Endothelial cell of umbilical vein (primary cell): ENCODE results near the gene ADAM19. TPM values are rescaled to one million over a fixed set of nuclear protein-coding genes. Genes with fewer than 3 reads are reported as not detected.

Experiments used
- BruUV-seq: library from RNA; stranded (reverse); fragments of 400-500 nt; replicated peaks from 2 replicates; lab custom pipeline; 2021; lab: Mats Ljungman, UMichigan
- CTCF ChIA-PET: fragments of 300-600, 350-600 bp; sonication (Branson Sonifier 250); formaldehyde crosslinking; loops from one replicate; lab custom pipeline; 2021; ENCODE audit warnings: antibody characterized with exemption, inconsistent platforms; lab: Charles Lee
- POLR2A ChIA-PET: fragments of 300-600, 350-600 bp; sonication (Branson Sonifier 250); formaldehyde crosslinking; loops from one replicate; lab custom pipeline; 2021; ENCODE audit warnings: antibody characterized with exemption, inconsistent platforms; lab: Charles Lee
- DNase-seq: peaks from one replicate; pipeline ENCODE4 v3.0.0-alpha.2; 2011; ENCODE audit warnings: low read depth, low spot score
- FAIRE-seq: peaks from 2 replicates; lab custom pipeline; 2011; peaks lifted over from hg19 to GRCh38; lab: Jason Lieb, UNC
- H2AFZ ChIP-seq: 2 replicates; pipeline ENCODE4 v1.6.0; 2012; ENCODE audit warnings: low read depth, low read length, control low read depth, inconsistent platforms
- H3K27ac ChIP-seq: 2 replicates; pipeline ENCODE4 v1.5.1; 2011; ENCODE audit warnings: low read depth, mild to moderate bottlenecking, control low read depth, low read length, moderate library complexity; ENCODE audit not compliant: insufficient read depth
- H3K27me3 ChIP-seq, 2 experiments: 2 replicates each; pipeline versions ENCODE4 v1.6.0 to v1.6.1; 2011; ENCODE audit warnings: low read length in 2 of 2, mixed read lengths in 1 of 2; ENCODE audit not compliant: control insufficient read depth in 2 of 2, insufficient read depth in 2 of 2
- H3K36me3 ChIP-seq, 2 experiments: 2 replicates in 1 of 2; 3 replicates in 1 of 2; pipeline ENCODE4 v1.5.1; 2011; ENCODE audit warnings: low read length in 2 of 2, mild to moderate bottlenecking in 1 of 2, moderate library complexity in 1 of 2; ENCODE audit not compliant: control insufficient read depth in 2 of 2, insufficient read depth in 2 of 2; ENCODE audit errors: extremely low read depth in 1 of 2
- H3K4me1 ChIP-seq: 3 replicates; pipeline ENCODE4 v1.5.1; 2011; ENCODE audit warnings: mild to moderate bottlenecking, low read length; ENCODE audit not compliant: control insufficient read depth, insufficient read depth; ENCODE audit errors: extremely low read depth
- H3K4me2 ChIP-seq: 2 replicates; pipeline ENCODE4 v1.6.1; 2011; ENCODE audit warnings: low read length, control low read depth, mixed read lengths; ENCODE audit not compliant: insufficient read depth
- H3K4me3 ChIP-seq, 3 experiments: fragments of 200-600 bp in 1 of 3; sonication (generic), shearing (Covaris generic) in 1 of 3; replicated peaks in 1 of 3; 2 replicates each; pipeline ENCODE4 v1.5.1; 2011 to 2016; ENCODE audit warnings: control low read depth in 3 of 3, low read length in 3 of 3, mild to moderate bottlenecking in 2 of 3, inconsistent platforms in 1 of 3, low read depth in 1 of 3, moderate library complexity in 1 of 3; ENCODE audit not compliant: insufficient read depth in 1 of 3
- H3K79me2 ChIP-seq: 2 replicates; pipeline ENCODE4 v1.6.0; 2012; ENCODE audit warnings: low read length, inconsistent platforms; ENCODE audit not compliant: control insufficient read depth, insufficient read depth
- H3K9ac ChIP-seq: replicated peaks from 2 replicates; pipeline ENCODE3; 2011; ENCODE audit warnings: low read length, control low read depth; ENCODE audit not compliant: insufficient read depth; ENCODE audit errors: extremely low read depth
- H3K9me1 ChIP-seq: replicated peaks from 3 replicates; pipeline ENCODE4 v1.6.0; 2011; ENCODE audit warnings: mild to moderate bottlenecking, low read length; ENCODE audit not compliant: control insufficient read depth, insufficient read depth; ENCODE audit errors: extremely low read depth
- H3K9me3 ChIP-seq: replicated peaks from 2 replicates; pipeline ENCODE4 v1.5.1; 2012; ENCODE audit warnings: low read length, inconsistent platforms; ENCODE audit not compliant: control insufficient read depth, insufficient read depth
- H4K20me1 ChIP-seq: replicated peaks from 2 replicates; pipeline ENCODE3; 2011; ENCODE audit warnings: mild to moderate bottlenecking, low read length; ENCODE audit not compliant: control insufficient read depth, insufficient read depth; ENCODE audit errors: extremely low read depth
- EZH2 ChIP-seq: IDR thresholded peaks from 2 replicates; pipeline ENCODE4 v1.6.1; 2012; ENCODE audit warnings: borderline replicate concordance, low read depth, mild to moderate bottlenecking, moderate library complexity, low read length, inconsistent platforms; ENCODE audit not compliant: severe bottlenecking
- FOS ChIP-seq: IDR thresholded peaks from 2 replicates; pipeline ENCODE4 v1.6.1; 2011; ENCODE audit warnings: mild to moderate bottlenecking, low read length, moderate library complexity, borderline replicate concordance; ENCODE audit not compliant: insufficient read depth
- GATA2 ChIP-seq: IDR thresholded peaks from 2 replicates; pipeline ENCODE4 v1.7.0; 2011; ENCODE audit warnings: low read depth, mild to moderate bottlenecking, moderate library complexity, mixed read lengths, low read length; ENCODE audit not compliant: insufficient read length, insufficient read depth
- JUN ChIP-seq: IDR thresholded peaks from 2 replicates; pipeline ENCODE4 v1.6.1; 2011; ENCODE audit warnings: borderline replicate concordance, low read depth; ENCODE audit not compliant: insufficient read length, insufficient read depth
- MYC ChIP-seq: IDR thresholded peaks from one replicate; pipeline ENCODE4 v1.6.1; 2011; ENCODE audit warnings: mild to moderate bottlenecking, low read depth, low read length
- POLR2A ChIP-seq: IDR thresholded peaks from 2 replicates; pipeline ENCODE4 v1.6.1; 2012; ENCODE audit warnings: low read depth, mild to moderate bottlenecking, control low read depth, low read length
- POLR2AphosphoS5 ChIP-seq: IDR thresholded peaks from 2 replicates; pipeline ENCODE4 v1.6.1; 2012; ENCODE audit warnings: low read depth, mild to moderate bottlenecking, control low read depth, low read length, moderate library complexity; ENCODE audit not compliant: insufficient read depth
- dilution Hi-C: fragments of 300-500 bp; cut with MboI; formaldehyde crosslinking; loops from one replicate; pipeline ENCODE4 v1.15.0; 2019; ENCODE audit warnings: low sequenced_read_pairs; ENCODE audit not compliant: extremely low pct_ligation_motif_present
- intact Hi-C: fragments of 100-400 bp; cut with micrococcal nuclease; formaldehyde crosslinking; loops from one replicate; pipeline ENCODE4 v1.10.0; 2022
- polyA plus RNA-seq, 4 experiments: library from polyadenylated mRNA; depleted of rRNA in 3 of 4; stranded (reverse) in 3 of 4; unstranded in 1 of 4; fragments of >200 nt; gene quantifications; 2 replicates each; pipeline versions ENCODE4 v1.2.1 to v1.2.3, GENCODE V29; 2011 to 2012; ENCODE audit warnings: missing spikeins in 1 of 4
- total RNA-seq: library from RNA; stranded (reverse); gene quantifications from 2 replicates; pipeline ENCODE4 v1.2.3, GENCODE V29; 2021
- TF ChIP-seq, protein P1 (sequence below), 2 donors: IDR thresholded peaks; 1 replicate in 1 of 2; 2 replicates in 1 of 2; pipeline ENCODE4 v1.5.1; 2011; ENCODE audit warnings: low read length in 2 of 2, mild to moderate bottlenecking in 2 of 2, moderate library complexity in 2 of 2, control low read depth in 1 of 2, inconsistent platforms in 1 of 2, low read depth in 1 of 2; ENCODE audit not compliant: insufficient read depth in 1 of 2; ENCODE audit errors: extremely low read depth in 1 of 2
- TF ChIP-seq, protein P2 (sequence below): IDR thresholded peaks from 2 replicates; pipeline ENCODE4 v1.6.1; 2011; ENCODE audit not compliant: insufficient read depth, insufficient read length

ADAM19 gene
- total and polyA plus RNA-seq, 2 donors (not counting 3 experiments of a cell fraction or from before 2014, with no cell fraction given): 10.0 to 22.6 TPM

DNA sequence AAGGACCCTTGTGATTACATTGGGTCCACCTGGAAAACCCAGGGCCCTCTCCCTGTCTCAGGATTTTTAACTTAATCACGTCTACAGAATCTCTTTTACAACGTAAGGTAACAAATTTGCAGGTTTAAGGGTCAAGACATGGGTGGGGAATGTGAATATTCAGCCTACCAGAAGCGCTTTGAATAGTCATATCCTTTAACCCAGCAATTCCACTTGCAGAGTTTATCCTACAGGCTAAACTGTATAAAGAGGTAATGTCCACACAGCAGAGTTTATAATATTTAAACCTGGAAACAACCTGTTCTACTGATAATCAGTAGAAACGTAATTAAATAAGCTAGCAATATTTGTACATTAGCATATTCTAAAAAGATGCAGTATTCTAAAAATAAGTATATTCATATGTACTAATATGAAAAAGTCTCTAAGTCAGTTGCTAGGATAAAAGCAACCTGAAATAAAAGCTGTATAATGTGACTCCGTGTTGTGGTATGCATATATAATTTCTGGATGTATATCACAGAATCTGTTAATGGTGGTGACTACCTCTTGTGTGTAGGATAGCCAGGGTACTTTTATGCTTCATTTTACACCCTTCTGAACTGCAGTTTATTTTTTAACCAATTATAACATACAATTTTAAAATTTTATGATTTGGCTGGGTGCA, 129.7 kb downstream of the ADAM19 start:
- Histone ChIP-seq H3K9me1 (no peaks in the 10 kb centered on the region), H3K36me3 (no peaks in the 10 kb centered on the region), H3K4me2 (no peak overlapping the region), H3K27me3 (peaks cover 0 to 2% of the 10 kb centered on the region in 2 experiments), H3K9ac (no peak overlapping the region), H3K4me3 (no peak overlapping the region), H3K27ac (no peak overlapping the region), H3K9me3 (no peaks in the 10 kb centered on the region), H2AFZ (no peak overlapping the region), H3K4me1 (no peaks in the 10 kb centered on the region), H4K20me1 (no peaks in the 10 kb centered on the region), H3K79me2 (no peaks in the 10 kb centered on the region)
- ChIA-PET CTCF (interaction anchor here (1.2 to 1.5 kb wide), 2 partner anchors 19 to 31 kb away, joined by 3 to 4 read pairs; no protein-coding TSS in a partner anchor), POLR2A (no interaction called here)
- intact Hi-C loops (no loop called here), dilution Hi-C loops (no loop called here)
- no peak for TF ChIP-seq POLR2A
- DNase-seq (no peak), FAIRE-seq (no peak)
- BruUV-seq: no TSS peak

DNA sequence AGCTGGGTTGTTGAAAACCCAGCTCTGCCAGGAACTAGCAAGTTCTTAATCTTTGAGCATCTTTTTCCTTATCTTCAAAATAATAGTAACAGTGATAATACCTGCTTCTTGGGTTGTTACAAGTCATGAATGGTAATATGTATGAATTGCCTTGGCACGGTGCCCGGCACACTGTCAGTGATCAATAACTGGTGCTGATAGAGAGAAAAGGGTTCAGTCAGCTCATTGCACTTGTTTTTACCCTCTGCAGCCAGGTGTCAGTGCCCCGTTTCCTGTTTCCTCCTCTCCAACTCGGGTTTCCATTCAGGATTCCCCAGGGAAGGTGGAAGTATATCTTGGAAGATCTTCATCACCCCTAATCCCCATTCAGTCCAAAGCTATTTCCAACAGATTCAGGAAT, 131.4 kb downstream of the ADAM19 start:
- no peak for TF ChIP-seq GATA2
- TF ChIP-seq, protein P1, sequence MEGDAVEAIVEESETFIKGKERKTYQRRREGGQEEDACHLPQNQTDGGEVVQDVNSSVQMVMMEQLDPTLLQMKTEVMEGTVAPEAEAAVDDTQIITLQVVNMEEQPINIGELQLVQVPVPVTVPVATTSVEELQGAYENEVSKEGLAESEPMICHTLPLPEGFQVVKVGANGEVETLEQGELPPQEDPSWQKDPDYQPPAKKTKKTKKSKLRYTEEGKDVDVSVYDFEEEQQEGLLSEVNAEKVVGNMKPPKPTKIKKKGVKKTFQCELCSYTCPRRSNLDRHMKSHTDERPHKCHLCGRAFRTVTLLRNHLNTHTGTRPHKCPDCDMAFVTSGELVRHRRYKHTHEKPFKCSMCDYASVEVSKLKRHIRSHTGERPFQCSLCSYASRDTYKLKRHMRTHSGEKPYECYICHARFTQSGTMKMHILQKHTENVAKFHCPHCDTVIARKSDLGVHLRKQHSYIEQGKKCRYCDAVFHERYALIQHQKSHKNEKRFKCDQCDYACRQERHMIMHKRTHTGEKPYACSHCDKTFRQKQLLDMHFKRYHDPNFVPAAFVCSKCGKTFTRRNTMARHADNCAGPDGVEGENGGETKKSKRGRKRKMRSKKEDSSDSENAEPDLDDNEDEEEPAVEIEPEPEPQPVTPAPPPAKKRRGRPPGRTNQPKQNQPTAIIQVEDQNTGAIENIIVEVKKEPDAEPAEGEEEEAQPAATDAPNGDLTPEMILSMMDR (IDR thresholded peaks at IDR 0.05; ENCODE audit: extremely low read depth in 1 of 2, insufficient read depth in 1 of 2, low read depth in 1 of 2, low read length in 2 of 2): no peak
- TF ChIP-seq EZH2: no peak
- TF ChIP-seq FOS: no peak
- TF ChIP-seq POLR2A: no peak
- no peak for TF ChIP-seq JUN
- TF ChIP-seq, protein P2, sequence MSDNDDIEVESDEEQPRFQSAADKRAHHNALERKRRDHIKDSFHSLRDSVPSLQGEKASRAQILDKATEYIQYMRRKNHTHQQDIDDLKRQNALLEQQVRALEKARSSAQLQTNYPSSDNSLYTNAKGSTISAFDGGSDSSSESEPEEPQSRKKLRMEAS: no peak
- no peak for TF ChIP-seq MYC
- no peak for TF ChIP-seq POLR2AphosphoS5
- Histone ChIP-seq H4K20me1 (no peaks in the 10 kb centered on the region), H3K4me3 (no peak overlapping the region), H3K9me3 (no peaks in the 10 kb centered on the region), H3K79me2 (no peaks in the 10 kb centered on the region), H3K4me1 (no peaks in the 10 kb centered on the region), H3K36me3 (no peaks in the 10 kb centered on the region), H2AFZ (no peak overlapping the region), H3K9ac (no peak overlapping the region), H3K4me2 (no peak overlapping the region), H3K27ac (no peak overlapping the region), H3K9me1 (no peaks in the 10 kb centered on the region), H3K27me3 (peaks cover 0 to 2% of the 10 kb centered on the region in 2 experiments)
- CTCF ChIA-PET: interaction anchor here (1.2 kb wide), 1 partner anchor 12 kb away, joined by 6 read pairs; no protein-coding TSS in a partner anchor
- no TSS peak for BruUV-seq
- POLR2A ChIA-PET: no interaction called here
- no peak for FAIRE-seq
- intact Hi-C loops: no loop called here
- dilution Hi-C loops: no loop called here
- DNase-seq: no peak
